GM21576 (cell line): Measurements from ENCODE around the gene ALPK3.

ENCODE experiments used
- ATAC-seq: cut with Tn5 transposase; IDR thresholded peaks from one replicate; pipeline ENCODE4 v1.9.1; 2021; ENCODE audit warnings: mild to moderate bottlenecking, moderate library complexity; ENCODE audit not compliant: unreplicated experiment

ALPK3 gene

GRCh38 chr15:84823282-84823878, 6.2 kb downstream of the ALPK3 start:
- ATAC-seq, result no peak

GRCh38 chr15:84824260-84825007, 7.3 kb downstream of the ALPK3 start:
- ATAC-seq, result no peak

GRCh38 chr15:84826369-84826823, 9.2 kb downstream of the ALPK3 start:
- ATAC-seq, result no peak

GRCh38 chr15:84827246-84827645, 10.1 kb downstream of the ALPK3 start:
- ATAC-seq, result no peak

- ATAC-seq, result no peak
Measured at GRCh38 chr15:84828086-84828908, 11.1 kb downstream of the ALPK3 start.

GRCh38 chr15:84829428-84829827, 12.3 kb downstream of the ALPK3 start:
- no peak for ATAC-seq

GRCh38 chr15:84830036-84830435, 12.9 kb downstream of the ALPK3 start:
- ATAC-seq, result no peak

- ATAC-seq, result no peak
Measured at GRCh38 chr15:84831028-84831427, 13.9 kb downstream of the ALPK3 start.

- ATAC-seq, result no peak
Measured at GRCh38 chr15:84831613-84832012, 14.5 kb downstream of the ALPK3 start.

- no peak for ATAC-seq
Measured at GRCh38 chr15:84832448-84833040, 15.4 kb downstream of the ALPK3 start.

- ATAC-seq, result no peak
Measured at GRCh38 chr15:84833447-84834228, 16.5 kb downstream of the ALPK3 start.

- ATAC-seq, result no peak
Measured at GRCh38 chr15:84834229-84834955, 17.2 kb downstream of the ALPK3 start.

- ATAC-seq, result no peak
Measured at GRCh38 chr15:84834969-84835368, 17.8 kb downstream of the ALPK3 start.

GRCh38 chr15:84835661-84836337, 18.6 kb downstream of the ALPK3 start:
- no peak for ATAC-seq

- ATAC-seq, result no peak
Measured at GRCh38 chr15:84836844-84837243, 19.7 kb downstream of the ALPK3 start.

GRCh38 chr15:84839714-84840113, 22.6 kb downstream of the ALPK3 start:
- no peak for ATAC-seq

GRCh38 chr15:84840255-84840654, 23.1 kb downstream of the ALPK3 start:
- no peak for ATAC-seq

GRCh38 chr15:84840741-84841429, 23.7 kb downstream of the ALPK3 start:
- no peak for ATAC-seq

- no peak for ATAC-seq
Measured at GRCh38 chr15:84842781-84843180, 25.6 kb downstream of the ALPK3 start.
